NCI-H2227 treated with DMSO at 0.1 percent for 48 hours (cell line): ENCODE results near the gene PTH.
A peak's percentile ranks its signal among the peaks of the same experiment; 100 is the strongest.

Source experiments
- DNase-seq: peaks from one replicate; lab custom pipeline; 2025; lab: John Stamatoyannopoulos, UW

The PTH gene

GRCh38 chr11:13495929-13496328 is at the start of gene PTH:
TSS of gene PTH (minus strand) at chr11:13495997. CDS start at chr11:13492855, 3,142 bp downstream.
- DNase-seq = no peak

- no peak for DNase-seq
Observed at GRCh38 chr11:13538044-13538443, 42.2 kb upstream of the PTH start.

- DNase-seq = no peak
Observed at GRCh38 chr11:13535819-13536218, 40.0 kb upstream of the PTH start.

- no peak for DNase-seq
Observed at GRCh38 chr11:13534358-13534757, 38.6 kb upstream of the PTH start.

- DNase-seq = no peak
Observed at GRCh38 chr11:13525257-13525656, 29.5 kb upstream of the PTH start.

- no peak for DNase-seq
Observed at GRCh38 chr11:13503393-13503792, 7.6 kb upstream of the PTH start.

- no peak for DNase-seq
Observed at GRCh38 chr11:13502492-13502891, 6.7 kb upstream of the PTH start.

GRCh38 chr11:13494051-13494450 is 1.7 kb downstream of the PTH start:
- DNase-seq = no peak

GRCh38 chr11:13487661-13488030 is 8.2 kb downstream of the PTH start:
- DNase-seq = no peak

- DNase-seq = peak; percentile 15
Observed at GRCh38 chr11:13486926-13487660, 8.7 kb downstream of the PTH start.

GRCh38 chr11:13480198-13480597 is 15.6 kb downstream of the PTH start:
- DNase-seq = no peak

GRCh38 chr11:13479688-13480087 is 16.1 kb downstream of the PTH start:
- no peak for DNase-seq

GRCh38 chr11:13475091-13475490 is 20.7 kb downstream of the PTH start:
- no peak for DNase-seq

- DNase-seq = no peak
Observed at GRCh38 chr11:13473013-13473722, 22.6 kb downstream of the PTH start.

GRCh38 chr11:13468750-13469149 is 27.0 kb downstream of the PTH start:
- no peak for DNase-seq

GRCh38 chr11:13465909-13466371 is 29.9 kb downstream of the PTH start:
- peak; percentile 45 for DNase-seq

- peak; percentile 65 for DNase-seq
Observed at GRCh38 chr11:13463779-13464290, 32.0 kb downstream of the PTH start.

- DNase-seq = peak; percentile 91
Observed at GRCh38 chr11:13462901-13463778, 32.7 kb downstream of the PTH start, which contains the start of gene BTBD10. TSS of gene BTBD10 (minus strand) at chr11:13463222. CDS start at chr11:13445124, 18,098 bp downstream.

- peak; percentile 59 for DNase-seq
Observed at GRCh38 chr11:13462311-13462900, 33.4 kb downstream of the PTH start.

- DNase-seq = no peak
Observed at GRCh38 chr11:13461291-13461690, 34.5 kb downstream of the PTH start.

GRCh38 chr11:13450832-13451397 is 44.9 kb downstream of the PTH start:
- DNase-seq = no peak
